HG03045 (cell line): ENCODE results near the gene TBPL2.

ENCODE experiments used
- ATAC-seq: cut with Tn5 transposase; IDR thresholded peaks from one replicate; pipeline ENCODE4 v1.9.1; 2021; ENCODE audit warnings: mild to moderate bottlenecking, moderate library complexity; ENCODE audit not compliant: unreplicated experiment

Gene TBPL2

DNA sequence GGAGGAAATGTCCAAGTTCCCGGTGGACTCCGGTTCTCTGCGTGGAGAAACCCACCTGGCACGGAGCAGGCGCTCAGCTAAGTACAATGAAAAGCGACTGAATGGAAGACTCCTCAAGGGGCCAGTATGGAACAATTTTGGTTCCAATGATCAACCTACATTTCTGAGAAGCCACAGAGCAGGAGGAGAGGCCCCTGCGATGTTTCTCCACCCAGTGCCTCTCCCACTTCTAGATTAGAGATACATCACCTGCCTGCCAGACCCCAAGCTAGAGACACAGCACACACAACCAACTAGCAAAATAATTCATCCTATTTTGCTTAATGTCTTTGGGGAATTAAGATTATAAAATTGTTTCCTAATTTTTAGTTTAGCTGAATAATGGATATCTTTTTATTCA, 67.6 kb downstream of the TBPL2 start:
- no peak for ATAC-seq

DNA sequence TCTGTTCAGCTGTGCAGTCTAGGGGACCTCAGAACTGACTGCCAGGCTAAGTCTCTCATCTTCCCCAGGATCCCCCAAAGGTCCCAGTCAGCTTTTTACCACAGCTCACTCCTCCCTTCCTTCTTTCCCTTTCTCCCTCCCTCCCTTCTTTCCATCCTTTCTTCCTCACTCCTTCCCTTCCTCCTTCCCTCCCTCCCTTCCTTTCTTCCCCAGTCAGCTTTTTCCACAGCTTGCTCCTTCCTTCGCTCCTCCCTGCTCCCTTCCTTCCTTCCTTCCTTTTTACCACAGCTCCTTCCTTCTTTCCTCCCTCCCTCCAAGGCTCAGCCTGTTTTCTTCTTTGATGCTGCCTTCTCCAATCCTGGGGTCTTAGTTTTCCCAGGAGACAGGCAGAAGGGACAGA, 68.0 kb downstream of the TBPL2 start:
- ATAC-seq = no peak

DNA sequence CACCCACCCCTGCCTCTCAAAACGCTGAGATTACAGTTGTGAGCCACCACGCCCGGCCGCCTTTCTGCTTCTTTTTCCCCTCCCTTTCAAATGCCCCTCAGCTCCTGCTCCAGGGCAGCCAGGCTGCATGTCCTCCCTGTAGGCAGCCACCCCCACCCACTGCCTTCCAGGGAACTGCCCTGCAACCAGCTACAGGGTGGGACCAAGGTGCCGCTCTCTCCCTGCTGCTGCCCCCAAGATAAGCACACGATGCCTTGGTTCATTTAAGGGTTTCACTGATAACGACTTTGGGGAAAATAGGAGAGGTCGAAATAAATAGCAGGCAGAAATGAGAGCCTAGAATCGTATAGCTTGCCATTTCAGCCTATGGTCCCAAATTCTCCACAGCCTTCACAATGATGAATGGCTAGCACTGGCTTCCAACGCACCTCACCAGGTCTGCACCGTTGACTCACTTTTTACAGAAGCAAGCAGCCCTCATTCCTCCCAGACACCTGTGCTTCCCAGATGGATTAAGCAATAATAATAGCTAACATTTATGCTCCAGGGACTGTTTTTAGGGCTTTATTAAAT, 69.4 kb downstream of the TBPL2 start:
- no peak for ATAC-seq

DNA sequence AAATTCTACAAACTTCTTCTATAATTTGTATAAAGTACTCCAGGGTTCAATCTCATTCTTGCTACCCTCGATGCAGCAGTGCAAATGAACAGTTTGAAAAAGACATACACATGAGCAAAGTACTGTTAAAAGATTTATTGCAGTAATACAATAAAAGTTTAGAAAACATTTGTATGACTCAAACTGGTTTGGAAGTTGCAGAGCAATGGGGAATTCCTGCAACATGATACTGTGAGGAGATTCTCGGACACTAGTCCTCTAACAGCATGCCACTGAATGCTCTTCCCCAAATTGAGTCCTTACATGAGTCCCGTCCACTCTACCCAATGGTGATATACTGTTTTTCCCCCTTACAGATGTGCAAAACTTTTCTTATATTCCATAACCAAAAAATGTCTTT, 74.1 kb downstream of the TBPL2 start:
- no peak for ATAC-seq
